Naive thymus-derived CD4-positive, alpha-beta T cell (primary cell): ENCODE data around the gene LRFN2. TPM values are rescaled to one million over a fixed set of nuclear protein-coding genes. Genes with fewer than 3 reads are reported as not detected.

Source experiments
- ATAC-seq: fragments of 150-1000 bp; cut with Tn5 transposase; 2 replicates; pipeline ENCODE4 v1.10.0; 2021; ENCODE audit warnings: mild to moderate bottlenecking, moderate library complexity
- CTCF ChIA-PET: fragments of 350-600 bp; sonication (Branson Sonifier 250); formaldehyde crosslinking; loops from one replicate; lab custom pipeline; 2021; ENCODE audit warnings: antibody characterized with exemption; lab: Charles Lee
- POLR2A ChIA-PET: fragments of 350-600 bp; sonication (Branson Sonifier 250); formaldehyde crosslinking; loops from one replicate; lab custom pipeline; 2021; ENCODE audit warnings: antibody characterized with exemption, inconsistent platforms; lab: Charles Lee
- DNase-seq, 9 donors: peaks; one replicate each; pipeline versions ENCODE4 v3.0.0 to v3.0.0-alpha.2; 2020 to 2022; ENCODE audit warnings: mixed read lengths in 1 of 9
- H3K27ac ChIP-seq: one replicate; pipeline ENCODE4 v1.7.0; 2013; ENCODE audit warnings: mild to moderate bottlenecking, low read depth, low read length, moderate library complexity
- H3K27me3 ChIP-seq, 2 donors: one replicate each; pipeline ENCODE4 v1.7.0; 2013; ENCODE audit warnings: low read length in 2 of 2, mild to moderate bottlenecking in 2 of 2, moderate library complexity in 2 of 2; ENCODE audit not compliant: control insufficient read depth in 2 of 2, insufficient read depth in 2 of 2
- H3K36me3 ChIP-seq, 3 experiments: 1 replicate in 2 of 3; 2 replicates in 1 of 3; pipeline ENCODE4 v1.7.0; 2013; ENCODE audit warnings: low read length in 3 of 3, mild to moderate bottlenecking in 3 of 3, moderate library complexity in 1 of 3; ENCODE audit not compliant: insufficient read depth in 3 of 3, control insufficient read depth in 2 of 3
- H3K4me1 ChIP-seq, 2 donors: one replicate each; pipeline ENCODE4 v1.7.0; 2013; ENCODE audit warnings: low read length in 2 of 2, mild to moderate bottlenecking in 2 of 2, moderate library complexity in 1 of 2; ENCODE audit not compliant: control insufficient read depth in 2 of 2, insufficient read depth in 2 of 2
- H3K4me3 ChIP-seq: 2 replicates; pipeline ENCODE4 v1.7.0; 2013; ENCODE audit warnings: mild to moderate bottlenecking, low read length
- H3K9me3 ChIP-seq, 3 experiments: 1 replicate in 2 of 3; 2 replicates in 1 of 3; pipeline ENCODE4 v1.7.0; 2013; ENCODE audit warnings: low read length in 3 of 3; ENCODE audit not compliant: control insufficient read depth in 2 of 3
- H3K27ac Mint-ChIP-seq, 9 donors: one replicate each; pipeline ENCODE4 v1.8.0; 2020 to 2022; ENCODE audit warnings: mixed read lengths in 9 of 9, mild to moderate bottlenecking in 8 of 9, moderate library complexity in 5 of 9, inconsistent platforms in 2 of 9
- H3K27me3 Mint-ChIP-seq, 5 donors: one replicate each; pipeline ENCODE4 v1.8.0; 2021 to 2022; ENCODE audit warnings: mixed read lengths in 5 of 5, mild to moderate bottlenecking in 1 of 5
- H3K36me3 Mint-ChIP-seq, 5 donors: one replicate each; pipeline ENCODE4 v1.8.0; 2020 to 2022; ENCODE audit warnings: mixed read lengths in 5 of 5, mild to moderate bottlenecking in 3 of 5, inconsistent platforms in 1 of 5
- H3K4me1 Mint-ChIP-seq, 7 donors: one replicate each; pipeline ENCODE4 v1.8.0; 2020 to 2022; ENCODE audit warnings: mixed read lengths in 7 of 7, mild to moderate bottlenecking in 3 of 7, inconsistent platforms in 1 of 7
- H3K4me3 Mint-ChIP-seq, 10 donors: one replicate each; pipeline ENCODE4 v1.8.0; 2020 to 2022; ENCODE audit warnings: mild to moderate bottlenecking in 10 of 10, mixed read lengths in 10 of 10, moderate library complexity in 6 of 10, inconsistent platforms in 2 of 10
- H3K9me3 Mint-ChIP-seq, 11 donors: one replicate each; pipeline ENCODE4 v1.8.0; 2020 to 2022; ENCODE audit warnings: mixed read lengths in 11 of 11, mild to moderate bottlenecking in 4 of 11, inconsistent platforms in 1 of 11, moderate library complexity in 1 of 11
- intact Hi-C, 2 donors: fragments of 100-400 bp; cut with micrococcal nuclease; formaldehyde crosslinking; loops; one replicate each; pipeline ENCODE4 v1.15.1; 2023
- polyA plus RNA-seq, 2 donors: library from polyadenylated mRNA; unstranded; fragments of 300-500 nt; fragmentation: Illumina TruSeq; gene quantifications; one replicate each; pipeline ENCODE4 v1.2.3, GENCODE V29; 2021
- total RNA-seq, 6 experiments: library from RNA in 5 of 6; stranded (reverse) in 5 of 6; gene quantifications; 1 replicate in 5 of 6; 2 replicates in 1 of 6; pipeline ENCODE4 v1.2.3 and lab custom pipeline; 2021 to 2026

Gene LRFN2
- total and polyA plus RNA-seq, 7 experiments from 2014 or later, result 0.13 to 4.6 (median 0.43) TPM; not detected in 2

DNA sequence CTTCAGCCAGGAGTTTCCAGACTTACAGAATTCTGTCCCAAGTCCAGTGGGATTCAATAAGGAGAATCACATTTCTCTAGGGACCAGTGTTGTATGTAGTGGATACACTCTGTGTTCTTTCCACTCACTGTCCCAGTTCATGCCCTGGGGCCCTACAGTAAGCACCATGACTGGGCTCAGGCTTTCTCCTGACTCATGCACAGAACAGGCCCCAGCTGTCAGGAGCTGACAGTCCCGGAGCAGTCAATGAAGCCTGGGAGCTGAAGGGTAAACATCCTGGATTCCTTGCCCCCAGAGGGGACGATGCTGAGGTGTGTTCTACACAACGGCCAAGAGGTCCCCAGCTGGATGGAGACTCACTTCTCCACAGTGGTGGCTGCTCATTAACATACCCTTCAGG lies 40.2 kb upstream of the LRFN2 start:
- peaks cover 0 to 14% (median 2%) of the 10 kb centered on the region in 11 donors for H3K9me3 Mint-ChIP-seq
- peaks cover 0 to 10% (median 0%) of the 10 kb centered on the region in 5 donors for H3K27me3 Mint-ChIP-seq
- Histone ChIP-seq H3K27ac (no peak overlapping the region), H3K36me3 (no peaks in the 10 kb centered on the region), H3K4me3 (no peak overlapping the region), H3K9me3 (no peaks in the 10 kb centered on the region), H3K4me1 (no peaks in the 10 kb centered on the region), H3K27me3 (no peaks in the 10 kb centered on the region)
- peaks cover 0 to 3% (median 0%) of the 10 kb centered on the region in 7 donors for H3K4me1 Mint-ChIP-seq
- POLR2A ChIA-PET, result no interaction called here
- ATAC-seq (no peak), DNase-seq (no peak)
- CTCF ChIA-PET, result no interaction called here
- peaks cover 0 to 6% (median 0%) of the 10 kb centered on the region in 5 donors for H3K36me3 Mint-ChIP-seq
- no peak overlapping the region for H3K27ac Mint-ChIP-seq
- H3K4me3 Mint-ChIP-seq, result no peak overlapping the region
- intact Hi-C loops, result no loop called here

- H3K27me3 ChIP-seq, result no peaks in the 10 kb centered on the region
- intact Hi-C loops, result no loop called here
- no peak overlapping the region for H3K4me3 ChIP-seq
- no peaks in the 10 kb centered on the region for H3K9me3 ChIP-seq
- ATAC-seq, result no peak
- H3K36me3 ChIP-seq, result no peaks in the 10 kb centered on the region
- H3K27ac ChIP-seq, result no peak overlapping the region
- no peaks in the 10 kb centered on the region for H3K4me1 ChIP-seq
- no peak overlapping the region for H3K27ac Mint-ChIP-seq
- no peak overlapping the region for H3K4me3 Mint-ChIP-seq
- H3K9me3 Mint-ChIP-seq, result peaks cover 0 to 14% (median 2%) of the 10 kb centered on the region in 11 donors
- DNase-seq, result no peak
- peaks cover 0 to 3% (median 0%) of the 10 kb centered on the region in 7 donors for H3K4me1 Mint-ChIP-seq
- peaks cover 0 to 6% (median 0%) of the 10 kb centered on the region in 5 donors for H3K36me3 Mint-ChIP-seq
- POLR2A ChIA-PET, result no interaction called here
- CTCF ChIA-PET, result no interaction called here
- peaks cover 0 to 10% (median 0%) of the 10 kb centered on the region in 5 donors for H3K27me3 Mint-ChIP-seq
Observed at GRCh38 chr6:40626886-40627285, 39.7 kb upstream of the LRFN2 start.

DNA sequence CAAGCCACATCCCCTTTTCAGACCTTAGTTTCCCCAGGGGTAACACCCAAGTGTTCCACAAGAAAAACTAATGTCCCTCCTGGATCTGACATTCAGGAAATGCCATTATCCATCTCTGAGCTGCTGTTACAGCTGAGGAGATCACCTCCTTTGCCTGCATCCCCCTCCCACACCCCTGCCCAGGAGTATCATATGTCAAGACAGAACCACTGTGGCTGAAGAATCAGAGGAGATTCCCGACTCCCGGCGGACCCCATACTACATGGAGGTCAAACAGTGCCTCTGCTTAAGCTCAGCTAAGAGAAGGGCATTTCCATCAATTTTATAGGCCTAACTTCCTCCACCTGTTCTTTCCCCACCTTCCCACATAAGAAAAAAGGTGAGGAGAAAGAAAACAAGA lies 36.8 kb upstream of the LRFN2 start:
- Histone ChIP-seq H3K9me3 (no peaks in the 10 kb centered on the region), H3K4me1 (no peaks in the 10 kb centered on the region), H3K4me3 (no peak overlapping the region), H3K36me3 (no peaks in the 10 kb centered on the region), H3K27me3 (no peaks in the 10 kb centered on the region), H3K27ac (no peak overlapping the region)
- Mint-ChIP-seq H3K36me3 (peaks cover 0 to 6% (median 0%) of the 10 kb centered on the region in 5 donors), H3K4me3 (no peak overlapping the region), H3K9me3 (peaks cover 0 to 14% (median 2%) of the 10 kb centered on the region in 11 donors), H3K4me1 (peaks cover 0 to 3% (median 0%) of the 10 kb centered on the region in 7 donors), H3K27me3 (peaks cover 0 to 13% (median 3%) of the 10 kb centered on the region in 5 donors), H3K27ac (no peak overlapping the region)
- intact Hi-C loops, result no loop called here
- CTCF ChIA-PET, result no interaction called here
- DNase-seq (no peak), ATAC-seq (no peak)
- POLR2A ChIA-PET, result no interaction called here

DNA sequence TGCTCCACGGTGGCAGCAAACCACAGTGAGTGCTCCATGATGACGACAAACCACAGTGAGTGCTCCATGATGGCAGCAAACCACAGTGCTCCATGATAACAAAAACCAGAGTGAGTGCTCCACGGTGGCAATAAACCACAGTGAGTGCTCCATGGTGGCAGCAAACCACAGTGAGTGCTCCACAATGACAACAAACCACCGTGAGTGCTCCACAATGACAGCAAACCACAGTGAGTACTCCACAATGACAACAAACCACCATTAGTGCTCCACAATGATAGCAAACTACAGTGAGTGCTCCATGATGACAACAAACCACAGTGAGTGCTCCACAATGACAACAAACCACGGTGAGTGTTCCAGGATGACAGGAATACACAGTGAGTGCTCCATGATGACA lies 36.0 kb upstream of the LRFN2 start:
- no peak overlapping the region for H3K4me3 ChIP-seq
- intact Hi-C loops, result no loop called here
- DNase-seq (no peak), ATAC-seq (no peak)
- POLR2A ChIA-PET, result no interaction called here
- Mint-ChIP-seq H3K36me3 (peaks cover 0 to 6% (median 0%) of the 10 kb centered on the region in 5 donors), H3K27ac (no peak overlapping the region), H3K9me3 (peaks cover 0 to 16% (median 2%) of the 10 kb centered on the region in 11 donors), H3K4me1 (peaks cover 0 to 3% (median 0%) of the 10 kb centered on the region in 7 donors), H3K4me3 (no peak overlapping the region), H3K27me3 (peaks cover 7 to 19% (median 10%) of the 10 kb centered on the region in 5 donors)
- no peaks in the 10 kb centered on the region for H3K36me3 ChIP-seq
- no peaks in the 10 kb centered on the region for H3K4me1 ChIP-seq
- no peak overlapping the region for H3K27ac ChIP-seq
- CTCF ChIA-PET, result no interaction called here
- no peaks in the 10 kb centered on the region for H3K9me3 ChIP-seq
- no peaks in the 10 kb centered on the region for H3K27me3 ChIP-seq

DNA sequence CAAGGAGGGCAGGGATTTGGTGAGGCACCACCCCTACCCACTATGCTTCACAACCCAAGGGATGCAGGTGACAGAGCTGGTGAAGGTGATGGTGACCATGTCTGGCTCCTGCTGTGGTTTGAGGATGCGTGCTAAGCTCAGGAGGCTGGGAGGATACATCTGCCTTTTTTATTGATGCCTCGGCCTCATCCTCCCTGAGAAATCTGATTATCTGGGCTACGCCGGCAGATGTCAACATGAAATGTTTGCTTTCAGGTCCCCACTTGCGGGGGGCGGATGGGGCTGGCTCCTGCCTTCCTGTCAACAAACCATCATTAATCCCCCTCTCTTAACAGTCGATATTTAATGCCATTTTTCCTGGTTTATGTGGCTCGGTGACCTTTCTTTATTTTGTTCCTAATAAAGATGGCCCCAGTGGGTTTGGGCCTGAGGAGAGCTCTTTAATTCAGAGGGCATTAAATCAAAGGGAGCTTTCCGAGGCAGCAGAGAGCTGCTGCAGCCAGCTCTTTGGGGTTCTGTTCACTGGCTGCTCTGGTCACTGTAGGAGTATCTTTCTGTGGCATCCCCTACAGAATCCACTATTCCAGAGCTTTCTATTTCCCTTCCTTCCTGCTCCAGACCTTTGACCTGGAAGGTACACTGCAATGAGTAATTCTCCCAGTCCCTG lies 33.5 kb upstream of the LRFN2 start:
- no peak for DNase-seq
- H3K4me3 ChIP-seq, result no peak overlapping the region
- ChIA-PET CTCF (interaction anchor here (0.7 kb wide), 1 partner anchor 712 kb away, joined by 3 read pairs; no protein-coding TSS in a partner anchor), POLR2A (no interaction called here)
- H3K4me1 Mint-ChIP-seq, result peaks cover 0 to 3% (median 0%) of the 10 kb centered on the region in 7 donors
- H3K27me3 Mint-ChIP-seq, result peaks cover 15 to 31% (median 24%) of the 10 kb centered on the region in 5 donors
- no peak for ATAC-seq
- H3K36me3 ChIP-seq, result no peaks in the 10 kb centered on the region
- H3K27me3 ChIP-seq, result no peaks in the 10 kb centered on the region
- no peak overlapping the region for H3K27ac Mint-ChIP-seq
- no peak overlapping the region for H3K4me3 Mint-ChIP-seq
- H3K4me1 ChIP-seq, result no peaks in the 10 kb centered on the region
- no peak overlapping the region for H3K27ac ChIP-seq
- no peaks in the 10 kb centered on the region for H3K9me3 ChIP-seq
- peaks cover 0 to 5% (median 0%) of the 10 kb centered on the region in 5 donors for H3K36me3 Mint-ChIP-seq
- intact Hi-C loops, result no loop called here
- H3K9me3 Mint-ChIP-seq, result peaks cover 0 to 12% (median 3%) of the 10 kb centered on the region in 11 donors

GRCh38 chr6:40614671-40615070 lies 27.5 kb upstream of the LRFN2 start:
- Mint-ChIP-seq H3K4me1 (peaks cover 0 to 3% (median 0%) of the 10 kb centered on the region in 7 donors), H3K9me3 (peaks cover 0 to 5% (median 0%) of the 10 kb centered on the region in 11 donors), H3K27me3 (peaks cover 41 to 53% (median 52%) of the 10 kb centered on the region in 5 donors), H3K27ac (no peak overlapping the region), H3K36me3 (no peaks in the 10 kb centered on the region), H3K4me3 (no peak overlapping the region)
- ATAC-seq, result no peak
- DNase-seq, result no peak
- Histone ChIP-seq H3K36me3 (no peaks in the 10 kb centered on the region), H3K27me3 (no peaks in the 10 kb centered on the region), H3K27ac (no peak overlapping the region), H3K9me3 (no peaks in the 10 kb centered on the region), H3K4me1 (no peaks in the 10 kb centered on the region), H3K4me3 (no peak overlapping the region)
- ChIA-PET POLR2A (no interaction called here), CTCF (no interaction called here)
- intact Hi-C loops, result no loop called here

- no peak overlapping the region for H3K27ac Mint-ChIP-seq
- H3K36me3 Mint-ChIP-seq, result no peaks in the 10 kb centered on the region
- Histone ChIP-seq H3K36me3 (no peaks in the 10 kb centered on the region), H3K9me3 (no peaks in the 10 kb centered on the region), H3K4me1 (no peaks in the 10 kb centered on the region), H3K27me3 (no peaks in the 10 kb centered on the region), H3K4me3 (no peak overlapping the region), H3K27ac (no peak overlapping the region)
- peaks cover 30 to 56% (median 46%) of the 10 kb centered on the region in 5 donors for H3K27me3 Mint-ChIP-seq
- intact Hi-C loops, result no loop called here
- no peak overlapping the region for H3K4me3 Mint-ChIP-seq
- CTCF ChIA-PET, result no interaction called here
- peaks cover 0 to 5% (median 0%) of the 10 kb centered on the region in 11 donors for H3K9me3 Mint-ChIP-seq
- H3K4me1 Mint-ChIP-seq, result peaks cover 0 to 4% (median 0%) of the 10 kb centered on the region in 7 donors
- DNase-seq (no peak), ATAC-seq (no peak)
- POLR2A ChIA-PET, result no interaction called here
Observed at GRCh38 chr6:40611912-40612311, 24.7 kb upstream of the LRFN2 start.
